Measurements from ENCODE around the gene NCF4.
A peak's percentile ranks its signal among the peaks of the same experiment; 100 is the strongest.

The NCF4 gene

GRCh38 chr22:36865346-36865745, 4.5 kb downstream of the NCF4 start:
- no peak for DNase-seq

DNA sequence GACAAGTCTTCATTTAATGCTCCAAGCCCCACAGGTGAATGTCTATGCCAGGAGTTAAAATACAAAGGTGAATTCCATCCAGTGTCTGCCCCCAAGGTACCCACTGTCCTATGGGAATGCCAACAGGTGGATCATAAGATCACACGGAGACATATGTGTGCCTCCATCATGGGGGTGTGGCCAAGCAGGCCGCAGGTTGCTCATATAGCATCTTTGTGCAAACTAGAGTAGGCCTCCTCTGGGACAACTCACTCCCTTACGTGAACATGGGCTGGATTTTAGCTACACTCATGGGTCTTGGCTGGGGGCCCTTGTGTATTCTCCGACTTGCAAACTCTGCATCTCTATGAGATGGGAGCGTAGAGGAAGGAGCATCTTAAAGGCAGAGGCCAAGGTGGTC, 6.9 kb downstream of the NCF4 start:
- DNase-seq, result no peak

GRCh38 chr22:36868546-36869181, 7.9 kb downstream of the NCF4 start:
- no peak for DNase-seq

DNA sequence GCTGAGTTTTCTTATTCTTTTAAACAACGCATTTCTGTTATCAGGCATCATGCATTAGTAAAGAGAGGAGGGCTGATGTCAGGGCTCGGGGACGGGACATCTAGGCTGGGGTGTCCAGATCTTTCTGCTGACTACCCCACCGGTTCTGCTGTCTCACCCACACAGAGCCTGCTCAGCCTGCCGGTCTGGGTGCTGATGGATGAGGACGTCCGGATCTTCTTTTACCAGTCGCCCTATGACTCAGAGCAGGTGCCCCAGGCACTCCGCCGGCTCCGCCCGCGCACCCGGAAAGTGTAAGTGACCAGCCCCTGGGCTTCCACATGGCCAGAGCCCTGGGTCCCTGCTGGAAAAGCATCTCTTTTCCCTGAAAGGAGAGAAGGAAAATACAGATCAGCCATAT, 9.4 kb downstream of the NCF4 start:
- no peak for DNase-seq

DNA sequence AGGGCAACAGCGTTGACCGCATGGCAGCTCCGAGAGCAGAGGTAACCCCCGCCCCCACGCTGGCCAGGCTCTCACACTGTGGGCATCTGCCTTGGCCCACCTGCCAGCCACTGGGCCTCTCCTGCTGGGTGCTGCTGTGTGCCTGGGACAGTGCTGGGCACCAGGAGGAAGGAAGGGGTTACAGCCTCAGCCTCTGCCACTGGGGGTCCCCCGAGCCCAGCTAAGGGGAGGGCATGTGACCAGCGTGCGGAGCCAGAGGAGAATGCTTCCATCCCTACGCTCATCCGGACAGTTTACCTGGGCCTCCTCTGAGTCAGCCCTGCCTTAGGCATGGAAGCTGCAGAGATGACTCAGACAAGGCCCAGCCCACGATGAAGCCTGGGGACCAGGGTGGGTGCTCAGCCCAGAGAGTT, 10.9 kb downstream of the NCF4 start:
- DNase-seq, result no peak

GRCh38 chr22:36872084-36872483, 11.3 kb downstream of the NCF4 start:
- DNase-seq, result no peak

DNA sequence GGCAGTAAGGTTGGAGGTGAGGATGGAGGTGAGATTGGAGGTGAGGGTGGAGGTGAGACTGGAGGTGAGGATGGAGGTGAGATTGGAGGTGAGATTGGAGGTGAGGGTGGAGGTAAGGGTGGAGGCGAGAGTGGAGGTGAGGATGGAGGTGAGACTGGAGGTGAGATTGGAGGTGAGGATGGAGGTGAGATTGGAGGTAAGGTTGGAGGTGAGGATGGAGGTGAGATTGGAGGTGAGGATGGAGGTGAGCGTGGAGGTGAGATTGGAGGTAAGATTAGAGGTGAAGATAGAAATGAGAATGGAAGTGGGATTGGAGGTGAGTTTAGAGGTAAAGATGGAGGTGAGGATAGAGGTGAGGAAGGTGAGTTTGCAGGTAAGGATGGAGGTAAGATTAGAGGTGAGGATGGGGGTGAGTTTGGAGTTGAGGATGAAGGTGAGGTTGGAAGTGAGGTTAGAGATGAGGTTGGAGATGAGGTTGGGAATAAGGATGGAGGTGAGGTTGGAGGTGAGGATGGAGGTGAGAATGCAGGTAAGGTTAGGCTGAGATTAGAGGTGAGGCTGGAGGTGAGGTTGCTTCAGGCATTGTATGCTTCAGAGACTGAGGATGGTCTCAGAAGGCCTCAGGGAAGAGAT, 12.2 kb downstream of the NCF4 start:
- DNase-seq, result no peak

- peak; percentile 99 for DNase-seq
Observed at GRCh38 chr22:36873614-36874308, 13.0 kb downstream of the NCF4 start.

GRCh38 chr22:36874309-36874696, 13.5 kb downstream of the NCF4 start:
- DNase-seq, result peak; percentile 54

DNA sequence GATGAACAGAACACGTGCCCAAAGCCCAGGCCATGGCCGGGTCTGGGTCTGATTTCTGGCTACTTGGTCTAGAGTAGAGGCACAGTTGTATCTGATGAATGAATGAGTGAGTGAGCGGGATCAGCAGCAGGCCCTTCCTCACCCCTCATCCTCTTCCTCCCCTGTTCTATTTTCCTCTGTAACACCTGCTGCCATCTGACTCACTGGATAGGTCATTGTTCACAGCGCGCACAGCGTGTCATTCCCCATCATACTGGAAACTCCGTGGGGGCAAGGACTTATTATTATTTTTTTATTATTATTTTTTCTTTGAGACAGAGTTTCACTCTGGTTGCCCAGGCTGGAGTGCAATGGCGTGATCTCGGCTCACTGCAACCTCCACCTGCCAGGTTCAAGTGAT, 13.9 kb downstream of the NCF4 start:
- DNase-seq, result no peak

- DNase-seq, result no peak
Observed at GRCh38 chr22:36875741-36876140, 14.9 kb downstream of the NCF4 start.

DNA sequence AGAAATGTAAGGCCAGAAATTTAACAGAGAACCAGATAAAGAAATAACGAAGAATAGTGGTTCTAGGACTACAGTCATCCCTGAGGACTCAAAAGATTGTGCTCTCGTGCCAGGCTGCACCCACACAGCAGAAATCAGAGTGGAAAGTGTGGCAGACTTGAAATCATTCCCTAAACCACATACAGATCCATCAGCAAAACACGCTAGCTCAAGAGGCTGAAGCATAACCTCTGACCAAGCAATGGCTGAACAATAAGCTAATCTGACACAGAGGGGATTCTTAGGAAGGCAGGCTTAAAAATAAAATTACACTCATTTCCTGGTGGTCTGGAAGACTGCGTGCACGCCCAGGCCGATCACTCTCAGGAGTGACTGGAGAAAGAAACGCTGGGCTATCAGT, 19.0 kb downstream of the NCF4 start:
- DNase-seq, result no peak

- peak; percentile 44 for DNase-seq
Observed at GRCh38 chr22:36881504-36882245, 20.9 kb downstream of the NCF4 start.

- no peak for DNase-seq
Observed at GRCh38 chr22:36884349-36885158, 23.7 kb downstream of the NCF4 start.

GRCh38 chr22:36885474-36885873, 24.7 kb downstream of the NCF4 start:
- DNase-seq, result no peak

DNA sequence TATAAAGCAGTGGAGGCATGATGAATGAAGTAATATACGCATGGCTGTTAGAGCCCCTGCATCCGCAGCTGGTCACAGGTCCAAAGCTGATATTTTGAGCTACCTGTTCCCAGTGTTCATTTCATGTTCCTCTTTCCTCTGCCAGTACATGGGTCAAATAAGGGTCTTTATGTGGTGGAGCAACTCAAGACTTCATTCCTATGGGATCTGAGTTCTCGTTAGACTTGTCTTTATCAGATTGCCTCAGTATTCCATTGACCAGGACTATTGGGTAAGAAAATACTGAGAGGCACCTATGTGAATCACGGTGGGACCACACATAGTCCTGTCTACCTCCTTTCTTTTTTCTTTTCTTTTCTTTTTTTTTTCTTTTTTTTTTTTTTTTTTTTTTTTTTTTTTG, 25.2 kb downstream of the NCF4 start:
- DNase-seq, result no peak

GRCh38 chr22:36887162-36887561, 26.4 kb downstream of the NCF4 start:
- DNase-seq, result no peak

DNA sequence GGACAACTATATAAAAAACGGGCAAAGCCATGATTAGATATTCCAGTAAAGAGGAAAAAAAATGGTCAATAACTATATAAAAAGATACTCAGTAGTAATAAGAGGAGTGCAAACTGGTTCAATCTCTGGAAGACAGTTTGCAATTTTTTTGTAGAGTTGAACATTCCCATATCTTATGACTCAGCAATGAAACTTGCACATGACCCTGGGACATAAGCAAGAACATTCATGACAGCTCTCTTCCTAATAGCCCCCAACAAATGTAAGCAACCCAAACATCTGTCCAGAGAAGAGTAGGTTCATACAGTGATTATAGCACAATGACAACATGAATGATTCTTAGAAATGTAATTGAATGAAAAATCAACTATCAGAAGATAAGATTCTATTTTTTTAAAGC, 30.8 kb downstream of the NCF4 start:
- DNase-seq, result no peak

- no peak for DNase-seq
Observed at GRCh38 chr22:36892292-36892691, 31.5 kb downstream of the NCF4 start.

- DNase-seq, result no peak
Observed at GRCh38 chr22:36893262-36893661, 32.5 kb downstream of the NCF4 start.

GRCh38 chr22:36894266-36894665, 33.5 kb downstream of the NCF4 start:
- DNase-seq, result no peak

- DNase-seq, result no peak
Observed at GRCh38 chr22:36897611-36898010, 36.8 kb downstream of the NCF4 start.

DNA sequence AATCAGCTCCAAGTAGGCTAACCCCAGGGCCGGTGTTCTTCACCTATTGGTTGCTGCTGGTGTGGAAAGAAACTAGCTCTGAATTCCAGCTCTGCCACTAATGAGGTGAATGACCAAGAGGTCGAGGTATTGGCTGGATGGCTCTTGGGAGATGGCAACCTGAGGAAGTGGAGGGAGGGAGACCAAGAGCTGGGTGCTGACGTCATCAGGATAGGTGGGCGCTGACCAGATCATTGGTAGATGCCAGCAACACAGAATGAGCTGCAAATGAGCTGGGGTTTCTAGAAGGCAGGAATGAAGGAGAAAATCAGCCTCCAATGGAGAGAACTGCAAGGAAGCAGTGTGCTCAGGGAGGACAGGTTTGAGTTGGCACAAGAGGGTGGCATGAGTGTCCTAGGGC, 37.9 kb downstream of the NCF4 start:
- no peak for DNase-seq

Data from GF-D8 (cell line).